Stomach (tissue), 9 donors: ENCODE data around the gene SLC16A10. TPM values are rescaled to one million over a fixed set of nuclear protein-coding genes. Genes with fewer than 3 reads are reported as not detected.

ENCODE experiments used
- DNase-seq, 2 donors: peaks; one replicate each; pipeline versions ENCODE4 v3.0.0 to v3.0.0-alpha.2; 2013 to 2019
- H3K27ac ChIP-seq, 5 donors: fragments of 200-600 bp in 4 of 5; sonication (generic) in 4 of 5; one replicate each; pipeline ENCODE4 v1.5.1; 2013 to 2019; ENCODE audit warnings: mild to moderate bottlenecking in 1 of 5, moderate library complexity in 1 of 5
- H3K27me3 ChIP-seq, 3 donors: fragments of 200-600 bp; sonication (generic); one replicate each; pipeline ENCODE4 v1.5.1; 2017 to 2019; ENCODE audit warnings: mixed run types in 1 of 3
- H3K36me3 ChIP-seq, 4 donors: fragments of 200-600 bp; sonication (generic); 1 replicate in 3 of 4; 2 replicates in 1 of 4; pipeline ENCODE4 v1.5.1; 2016 to 2019
- H3K4me1 ChIP-seq, 4 donors: fragments of 200-600 bp; sonication (generic); one replicate each; pipeline ENCODE4 v1.5.1; 2016 to 2019
- H3K4me3 ChIP-seq, 4 donors: fragments of 200-600 bp; sonication (generic) in 3 of 4; one replicate each; pipeline ENCODE4 v1.5.1; 2016 to 2019; ENCODE audit warnings: mild to moderate bottlenecking in 1 of 4
- H3K9me3 ChIP-seq, 4 donors: fragments of 200-600 bp; sonication (generic); one replicate each; pipeline ENCODE4 v1.5.1; 2016 to 2019
- CTCF ChIP-seq, 7 experiments: fragments of 450-650 bp in 4 of 7; fragments of 200-600 bp in 3 of 7; sonication (generic) in 3 of 7; IDR thresholded peaks; one replicate each; pipeline ENCODE4 v1.5.1; 2016 to 2019; ENCODE audit warnings: antibody characterized with exemption in 7 of 7, control low read depth in 2 of 7, mild to moderate bottlenecking in 1 of 7
- EP300 ChIP-seq: sonication (generic); formaldehyde crosslinking; IDR thresholded peaks from one replicate; pipeline ENCODE4 v1.6.1; 2017; ENCODE audit warnings: antibody characterized with exemption
- POLR2A ChIP-seq, 4 donors: fragments of 450-650 bp; IDR thresholded peaks; one replicate each; pipeline ENCODE4 v1.6.1; 2016; ENCODE audit warnings: antibody characterized with exemption in 4 of 4, control low read depth in 2 of 4, mild to moderate bottlenecking in 1 of 4, moderate library complexity in 1 of 4
- POLR2AphosphoS5 ChIP-seq, 3 donors: sonication (generic); formaldehyde crosslinking; IDR thresholded peaks; one replicate each; pipeline ENCODE4 v1.6.1; 2016; ENCODE audit warnings: antibody characterized with exemption in 3 of 3
- WGBS, 5 donors: extraction: QIAGEN DNeasy Blood & Tissue Kit in 3 of 5; methylation state at CpG; one replicate each; pipeline versions ENCODE4 v1.1.5 to v1.1.7; 2013 to 2018; 5-methylcytosine and 5-hydroxymethylcytosine counted together
- intact Hi-C: fragments of 100-400 bp; cut with DNase I; formaldehyde crosslinking; loops from one replicate; pipeline ENCODE4 v1.15.1; 2023; ENCODE audit warnings: low total_unique reads
- polyA plus RNA-seq, 3 donors: library from polyadenylated mRNA; stranded (reverse); fragments of 200-250 nt; gene quantifications; one replicate each; pipeline ENCODE4 v1.2.3, GENCODE V29; 2013
- total RNA-seq, 5 donors: library from RNA; depleted of rRNA; stranded (reverse); fragments of >200 nt; gene quantifications; one replicate each; pipeline versions ENCODE4 v1.1.0 to v1.2.3, GENCODE V29; 2014 to 2016
- donor health status: healthy with polysubstance abuse.
- donor health status: Bipolar disorder and iron deficiency.
- donor health status: healthy.

SLC16A10 gene
- total and polyA plus RNA-seq, 8 donors: 0.46 to 206 (median 8.5) TPM

- peak in 1 of 7 experiments; percentile 23 for TF ChIP-seq CTCF (IDR thresholded peaks at IDR 0.05)
- no peak for TF ChIP-seq POLR2AphosphoS5 (IDR thresholded peaks at IDR 0.05)
- no peak for TF ChIP-seq EP300
- H3K36me3 ChIP-seq: no peaks in the 10 kb centered on the region
- intact Hi-C loops: no loop called here
- no peaks in the 10 kb centered on the region for H3K9me3 ChIP-seq
- DNase-seq: no peak
- peak overlapping the region; percentile 67 to 93 (median 80) for H3K4me3 ChIP-seq
- H3K4me1 ChIP-seq: peaks cover 15 to 30% (median 23%) of the 10 kb centered on the region in 4 donors
- peak overlapping the region in 3 of 5 donors; percentile 51 to 83 (median 79) for H3K27ac ChIP-seq
- H3K27me3 ChIP-seq: peaks cover 0 to 40% (median 15%) of the 10 kb centered on the region in 3 donors
- WGBS, 5 donors: 10 to 19% (median 11%) methylated on average over 5 of the region's 5 CpGs
These were observed 618 bp upstream of the SLC16A10 start for GRCh38 chr6:111086685-111087084.

- intact Hi-C loops: no loop called here
- Histone ChIP-seq H3K27me3 (peaks cover 0 to 40% (median 15%) of the 10 kb centered on the region in 3 donors), H3K27ac (peak overlapping the region; percentile 51 to 88 (median 79)), H3K4me3 (peak overlapping the region; percentile 67 to 93 (median 80)), H3K9me3 (no peaks in the 10 kb centered on the region), H3K4me1 (peaks cover 15 to 30% (median 23%) of the 10 kb centered on the region in 4 donors), H3K36me3 (no peaks in the 10 kb centered on the region)
- TF ChIP-seq POLR2AphosphoS5 (IDR thresholded peaks at IDR 0.05) (no peak), CTCF (IDR thresholded peaks at IDR 0.05) (no peak), EP300 (no peak), POLR2A (IDR thresholded peaks at IDR 0.05) (no peak)
- 0 to 2% (median 1%) methylated on average over 34 to 54 of the region's 54 CpGs for WGBS, 5 donors
- peak; percentile 44 to 69 for DNase-seq
These were observed 766 bp downstream of the SLC16A10 start for GRCh38 chr6:111087871-111088667.

- WGBS, 5 donors: 25 to 37% (median 34%) methylated on average over 5 of the region's 5 CpGs
- intact Hi-C loops: no loop called here
- Histone ChIP-seq H3K4me3 (peak overlapping the region; percentile 67 to 93 (median 80)), H3K27me3 (peaks cover 0 to 40% (median 15%) of the 10 kb centered on the region in 3 donors), H3K4me1 (peaks cover 15 to 30% (median 23%) of the 10 kb centered on the region in 4 donors), H3K27ac (peak overlapping the region in 1 of 5 donors; percentile 79), H3K36me3 (no peaks in the 10 kb centered on the region), H3K9me3 (no peaks in the 10 kb centered on the region)
- TF ChIP-seq POLR2AphosphoS5 (IDR thresholded peaks at IDR 0.05) (no peak), CTCF (IDR thresholded peaks at IDR 0.05) (no peak)
- DNase-seq: no peak
These were observed 1.3 kb downstream of the SLC16A10 start for GRCh38 chr6:111088668-111089003.

- no peak overlapping the region for H3K4me3 ChIP-seq
- no peaks in the 10 kb centered on the region for H3K9me3 ChIP-seq
- peaks cover 0 to 29% (median 12%) of the 10 kb centered on the region in 3 donors for H3K27me3 ChIP-seq
- WGBS, 5 donors: 58 to 72% (median 63%) methylated on average over 4 of the region's 4 CpGs
- no peak for DNase-seq
- H3K36me3 ChIP-seq: no peaks in the 10 kb centered on the region
- peaks cover 15 to 30% (median 23%) of the 10 kb centered on the region in 4 donors for H3K4me1 ChIP-seq
- no peak for TF ChIP-seq CTCF (IDR thresholded peaks at IDR 0.05)
- no peak for TF ChIP-seq POLR2AphosphoS5 (IDR thresholded peaks at IDR 0.05)
- TF ChIP-seq EP300: no peak
- TF ChIP-seq POLR2A (IDR thresholded peaks at IDR 0.05): no peak
- intact Hi-C loops: no loop called here
- H3K27ac ChIP-seq: no peak overlapping the region
These were observed 3.5 kb downstream of the SLC16A10 start for GRCh38 chr6:111090766-111091165.
